GM23248 (cell line): Measurements from ENCODE around the gene BRF1.

Source experiments
- EZH2 ChIP-seq: fragments of 200-600 bp; sonication (generic); IDR thresholded peaks from 2 replicates; pipeline ENCODE4 v1.6.1; 2018; ENCODE audit warnings: antibody characterized with exemption, mild to moderate bottlenecking; ENCODE audit not compliant: insufficient read depth, poor library complexity, severe bottlenecking
- EZH2phosphoT487 ChIP-seq: fragments of 200-600 bp; sonication (generic); IDR thresholded peaks from 2 replicates; pipeline ENCODE4 v1.6.1; 2018; ENCODE audit warnings: antibody characterized with exemption, moderate library complexity, mild to moderate bottlenecking, low read depth; ENCODE audit not compliant: insufficient read depth

GRCh38 chr14:105329411-105330150 lies 28.8 kb upstream of the BRF1 start:
- TF ChIP-seq EZH2 (no peak), EZH2phosphoT487 (no peak)
